SK-N-SH treated with all-trans-retinoic acid at 6 μM for 48 hours (cell line): ENCODE measurements around the gene PIGU.
"Not testable (repeated sequence)": the region's sequence is repeated elsewhere in the genome, so short reads cannot be mapped to it uniquely, and the experiment has no call there.

Experiments used
- ATAC-seq: fragments of 200-7000 bp; cut with Tn5 transposase; 3 replicates; pipeline ENCODE4 v1.9.1; 2020; ENCODE audit warnings: mild to moderate bottlenecking, moderate library complexity
- ARNTL ChIP-seq: fragments of 450-650 bp; formaldehyde crosslinking; IDR thresholded peaks from 2 replicates; pipeline ENCODE4 v1.5.0; 2020; ENCODE audit warnings: low read depth, mild to moderate bottlenecking, moderate library complexity, borderline replicate concordance
- BACH2 ChIP-seq: fragments of 250-450 bp; sonication (Bioruptor Pico); IDR thresholded peaks from 2 replicates; pipeline ENCODE4 v1.9.0; 2021; ENCODE audit warnings: mild to moderate bottlenecking, borderline replicate concordance
- CSDC2 ChIP-seq: fragments of 250-450 bp; sonication (Bioruptor Pico); IDR thresholded peaks from 2 replicates; pipeline ENCODE4 v1.5.0; 2020; ENCODE audit warnings: mild to moderate bottlenecking, moderate library complexity
- ESRRG ChIP-seq: fragments of 250-450 bp; sonication (Bioruptor Pico); IDR thresholded peaks from 2 replicates; pipeline ENCODE4 v1.6.1; 2021; ENCODE audit warnings: mild to moderate bottlenecking
- GLIS3 ChIP-seq: fragments of 250-450 bp; sonication (Bioruptor Pico); IDR thresholded peaks from 2 replicates; pipeline ENCODE4 v1.5.0; 2020; ENCODE audit warnings: mild to moderate bottlenecking, moderate library complexity
- ISL1 ChIP-seq: fragments of 250-450 bp; sonication (Bioruptor Pico); IDR thresholded peaks from 2 replicates; pipeline ENCODE4 v2.1.2; 2022; ENCODE audit warnings: mild to moderate bottlenecking, moderate library complexity
- OSR1 ChIP-seq: fragments of 250-450 bp; sonication (Bioruptor Pico); IDR thresholded peaks from 2 replicates; pipeline ENCODE4 v1.8.0; 2022; ENCODE audit warnings: moderate library complexity, mild to moderate bottlenecking, inconsistent platforms
- PPARA ChIP-seq: fragments of 250-450 bp; sonication (Bioruptor Pico); IDR thresholded peaks from 2 replicates; pipeline ENCODE4 v1.5.0; 2020; ENCODE audit warnings: mild to moderate bottlenecking, borderline replicate concordance
- RARB ChIP-seq: fragments of 250-450 bp; sonication (Bioruptor Pico); IDR thresholded peaks from 2 replicates; pipeline ENCODE4 v1.8.0; 2021; ENCODE audit warnings: mild to moderate bottlenecking, moderate library complexity
- SNAI2 ChIP-seq: fragments of 250-450 bp; sonication (Bioruptor Pico); IDR thresholded peaks from 2 replicates; pipeline ENCODE4 v1.5.0; 2020; ENCODE audit warnings: mild to moderate bottlenecking, moderate library complexity
- TCF4 ChIP-seq: fragments of 250-450 bp; sonication (Bioruptor Pico); IDR thresholded peaks from 2 replicates; pipeline ENCODE4 v1.8.0; 2021; ENCODE audit warnings: mild to moderate bottlenecking, moderate library complexity, borderline replicate concordance
- TOX ChIP-seq: fragments of 250-450 bp; sonication (Bioruptor Pico); IDR thresholded peaks from 2 replicates; pipeline ENCODE4 v1.8.0; 2021; ENCODE audit warnings: mild to moderate bottlenecking, moderate library complexity, borderline replicate concordance
- ZC3H10 ChIP-seq: fragments of 250-450 bp; sonication (Bioruptor Pico); IDR thresholded peaks from 2 replicates; pipeline ENCODE4 v1.5.1; 2021; ENCODE audit warnings: mild to moderate bottlenecking, moderate library complexity
- ZFP3 ChIP-seq: fragments of 250-450 bp; sonication (Bioruptor Pico); IDR thresholded peaks from 2 replicates; pipeline ENCODE4 v1.5.0; 2020; ENCODE audit warnings: mild to moderate bottlenecking, moderate library complexity
- ZFP30 ChIP-seq: fragments of 450-650 bp; formaldehyde crosslinking; IDR thresholded peaks from 2 replicates; pipeline ENCODE4 v1.5.0; 2022; ENCODE audit warnings: mild to moderate bottlenecking, moderate library complexity
- ZNF565 ChIP-seq: fragments of 450-650 bp; formaldehyde crosslinking; conservative IDR thresholded peaks from 2 replicates; pipeline ENCODE4 v1.5.0; 2020; ENCODE audit warnings: low read depth, mild to moderate bottlenecking, moderate library complexity
- ZNF70 ChIP-seq: fragments of 450-650 bp; formaldehyde crosslinking; IDR thresholded peaks from 2 replicates; pipeline ENCODE4 v1.5.0; 2020; ENCODE audit warnings: mild to moderate bottlenecking, moderate library complexity
- ZNF8 ChIP-seq: fragments of 450-650 bp; formaldehyde crosslinking; IDR thresholded peaks from 2 replicates; pipeline ENCODE4 v1.5.0; 2020; ENCODE audit warnings: mild to moderate bottlenecking, moderate library complexity
- TF ChIP-seq, protein P1 (sequence below): fragments of 250-450 bp; sonication (Bioruptor Pico); IDR thresholded peaks from 2 replicates; pipeline ENCODE4 v1.5.1; 2021; ENCODE audit warnings: mild to moderate bottlenecking, moderate library complexity
- TF ChIP-seq, protein P2 (sequence below): fragments of 250-450 bp; sonication (Bioruptor Pico); IDR thresholded peaks from 2 replicates; pipeline ENCODE4 v1.8.0; 2020; ENCODE audit warnings: mild to moderate bottlenecking, moderate library complexity, borderline replicate concordance
- TF ChIP-seq, protein P3 (sequence below): fragments of 250-450 bp; sonication (Bioruptor Pico); IDR thresholded peaks from 2 replicates; pipeline ENCODE4 v1.5.1; 2020; ENCODE audit warnings: low read depth, mild to moderate bottlenecking, moderate library complexity
- TF ChIP-seq, protein P4 (sequence below): fragments of 250-450 bp; sonication (Bioruptor Pico); IDR thresholded peaks from 2 replicates; pipeline ENCODE4 v1.5.0; 2020; ENCODE audit warnings: mild to moderate bottlenecking, moderate library complexity
- TF ChIP-seq, protein P5 (sequence below): fragments of 250-450 bp; sonication (Bioruptor Pico); IDR thresholded peaks from 2 replicates; pipeline ENCODE4 v1.8.0; 2021; ENCODE audit warnings: low read depth, mild to moderate bottlenecking, moderate library complexity, borderline replicate concordance

PIGU gene

DNA sequence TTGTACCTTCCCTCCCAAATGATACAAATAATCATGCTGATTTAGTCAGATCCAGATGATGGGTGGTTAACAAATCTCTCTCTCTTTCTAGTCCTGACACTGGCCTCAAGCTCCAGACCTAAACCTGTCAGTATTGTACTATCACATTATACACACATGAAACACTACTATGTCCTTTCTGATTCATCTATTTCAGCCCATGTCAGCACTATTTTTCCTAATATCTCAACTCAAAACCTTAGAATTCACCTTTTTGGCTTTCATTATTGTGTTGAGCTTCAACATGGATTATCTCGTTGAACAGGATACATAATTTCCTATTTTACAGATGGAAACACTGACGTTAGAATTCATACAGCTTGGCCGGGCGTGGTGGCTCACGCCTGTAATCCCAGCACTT, 3.5 kb downstream of the PIGU start:
- ATAC-seq: no peak
- TF ChIP-seq ZNF70: no peak
- TF ChIP-seq ZNF8 (CRISPR knock-in tag): no peak

DNA sequence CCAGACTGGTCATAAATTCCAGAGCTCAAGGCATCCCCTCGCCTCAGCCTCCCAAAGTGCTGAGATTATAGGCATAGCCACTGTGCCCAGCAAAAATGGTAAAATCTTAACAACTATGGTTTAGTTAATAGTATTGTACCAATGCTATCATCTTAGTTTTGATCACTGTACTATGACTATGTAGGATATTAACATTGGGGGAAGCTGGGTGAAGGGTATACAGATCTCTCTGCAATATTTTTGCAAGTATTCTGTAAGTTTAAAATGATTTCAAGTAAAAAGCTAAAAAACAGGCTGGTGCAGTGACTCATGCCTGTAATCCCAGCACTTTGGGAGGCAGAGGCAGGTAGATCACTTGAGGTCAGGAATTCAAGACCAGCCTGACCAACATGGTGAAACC, 7.8 kb downstream of the PIGU start:
- TF ChIP-seq, protein P1, sequence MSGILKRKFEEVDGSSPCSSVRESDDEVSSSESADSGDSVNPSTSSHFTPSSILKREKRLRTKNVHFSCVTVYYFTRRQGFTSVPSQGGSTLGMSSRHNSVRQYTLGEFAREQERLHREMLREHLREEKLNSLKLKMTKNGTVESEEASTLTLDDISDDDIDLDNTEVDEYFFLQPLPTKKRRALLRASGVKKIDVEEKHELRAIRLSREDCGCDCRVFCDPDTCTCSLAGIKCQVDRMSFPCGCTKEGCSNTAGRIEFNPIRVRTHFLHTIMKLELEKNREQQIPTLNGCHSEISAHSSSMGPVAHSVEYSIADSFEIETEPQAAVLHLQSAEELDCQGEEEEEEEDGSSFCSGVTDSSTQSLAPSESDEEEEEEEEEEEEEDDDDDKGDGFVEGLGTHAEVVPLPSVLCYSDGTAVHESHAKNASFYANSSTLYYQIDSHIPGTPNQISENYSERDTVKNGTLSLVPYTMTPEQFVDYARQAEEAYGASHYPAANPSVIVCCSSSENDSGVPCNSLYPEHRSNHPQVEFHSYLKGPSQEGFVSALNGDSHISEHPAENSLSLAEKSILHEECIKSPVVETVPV (CRISPR knock-in tag): no peak
- TF ChIP-seq ESRRG (CRISPR knock-in tag) (no peak), RARB (CRISPR knock-in tag) (no peak), PPARA (no peak), ZFP3 (CRISPR knock-in tag) (no peak), ISL1 (CRISPR knock-in tag) (no peak), ARNTL (CRISPR knock-in tag) (no peak), ZNF70 (no peak), CSDC2 (no peak), BACH2 (CRISPR knock-in tag) (no peak)
- TF ChIP-seq, protein P2, sequence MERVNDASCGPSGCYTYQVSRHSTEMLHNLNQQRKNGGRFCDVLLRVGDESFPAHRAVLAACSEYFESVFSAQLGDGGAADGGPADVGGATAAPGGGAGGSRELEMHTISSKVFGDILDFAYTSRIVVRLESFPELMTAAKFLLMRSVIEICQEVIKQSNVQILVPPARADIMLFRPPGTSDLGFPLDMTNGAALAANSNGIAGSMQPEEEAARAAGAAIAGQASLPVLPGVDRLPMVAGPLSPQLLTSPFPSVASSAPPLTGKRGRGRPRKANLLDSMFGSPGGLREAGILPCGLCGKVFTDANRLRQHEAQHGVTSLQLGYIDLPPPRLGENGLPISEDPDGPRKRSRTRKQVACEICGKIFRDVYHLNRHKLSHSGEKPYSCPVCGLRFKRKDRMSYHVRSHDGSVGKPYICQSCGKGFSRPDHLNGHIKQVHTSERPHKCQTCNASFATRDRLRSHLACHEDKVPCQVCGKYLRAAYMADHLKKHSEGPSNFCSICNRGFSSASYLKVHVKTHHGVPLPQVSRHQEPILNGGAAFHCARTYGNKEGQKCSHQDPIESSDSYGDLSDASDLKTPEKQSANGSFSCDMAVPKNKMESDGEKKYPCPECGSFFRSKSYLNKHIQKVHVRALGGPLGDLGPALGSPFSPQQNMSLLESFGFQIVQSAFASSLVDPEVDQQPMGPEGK (CRISPR knock-in tag): no peak
- TF ChIP-seq, protein P3, sequence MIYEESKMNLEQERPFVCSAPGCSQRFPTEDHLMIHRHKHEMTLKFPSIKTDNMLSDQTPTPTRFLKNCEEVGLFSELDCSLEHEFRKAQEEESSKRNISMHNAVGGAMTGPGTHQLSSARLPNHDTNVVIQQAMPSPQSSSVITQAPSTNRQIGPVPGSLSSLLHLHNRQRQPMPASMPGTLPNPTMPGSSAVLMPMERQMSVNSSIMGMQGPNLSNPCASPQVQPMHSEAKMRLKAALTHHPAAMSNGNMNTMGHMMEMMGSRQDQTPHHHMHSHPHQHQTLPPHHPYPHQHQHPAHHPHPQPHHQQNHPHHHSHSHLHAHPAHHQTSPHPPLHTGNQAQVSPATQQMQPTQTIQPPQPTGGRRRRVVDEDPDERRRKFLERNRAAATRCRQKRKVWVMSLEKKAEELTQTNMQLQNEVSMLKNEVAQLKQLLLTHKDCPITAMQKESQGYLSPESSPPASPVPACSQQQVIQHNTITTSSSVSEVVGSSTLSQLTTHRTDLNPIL (CRISPR knock-in tag): no peak
- TF ChIP-seq, protein P4, sequence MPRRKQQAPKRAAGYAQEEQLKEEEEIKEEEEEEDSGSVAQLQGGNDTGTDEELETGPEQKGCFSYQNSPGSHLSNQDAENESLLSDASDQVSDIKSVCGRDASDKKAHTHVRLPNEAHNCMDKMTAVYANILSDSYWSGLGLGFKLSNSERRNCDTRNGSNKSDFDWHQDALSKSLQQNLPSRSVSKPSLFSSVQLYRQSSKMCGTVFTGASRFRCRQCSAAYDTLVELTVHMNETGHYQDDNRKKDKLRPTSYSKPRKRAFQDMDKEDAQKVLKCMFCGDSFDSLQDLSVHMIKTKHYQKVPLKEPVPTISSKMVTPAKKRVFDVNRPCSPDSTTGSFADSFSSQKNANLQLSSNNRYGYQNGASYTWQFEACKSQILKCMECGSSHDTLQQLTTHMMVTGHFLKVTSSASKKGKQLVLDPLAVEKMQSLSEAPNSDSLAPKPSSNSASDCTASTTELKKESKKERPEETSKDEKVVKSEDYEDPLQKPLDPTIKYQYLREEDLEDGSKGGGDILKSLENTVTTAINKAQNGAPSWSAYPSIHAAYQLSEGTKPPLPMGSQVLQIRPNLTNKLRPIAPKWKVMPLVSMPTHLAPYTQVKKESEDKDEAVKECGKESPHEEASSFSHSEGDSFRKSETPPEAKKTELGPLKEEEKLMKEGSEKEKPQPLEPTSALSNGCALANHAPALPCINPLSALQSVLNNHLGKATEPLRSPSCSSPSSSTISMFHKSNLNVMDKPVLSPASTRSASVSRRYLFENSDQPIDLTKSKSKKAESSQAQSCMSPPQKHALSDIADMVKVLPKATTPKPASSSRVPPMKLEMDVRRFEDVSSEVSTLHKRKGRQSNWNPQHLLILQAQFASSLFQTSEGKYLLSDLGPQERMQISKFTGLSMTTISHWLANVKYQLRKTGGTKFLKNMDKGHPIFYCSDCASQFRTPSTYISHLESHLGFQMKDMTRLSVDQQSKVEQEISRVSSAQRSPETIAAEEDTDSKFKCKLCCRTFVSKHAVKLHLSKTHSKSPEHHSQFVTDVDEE (CRISPR knock-in tag): no peak
- TF ChIP-seq, protein P5, sequence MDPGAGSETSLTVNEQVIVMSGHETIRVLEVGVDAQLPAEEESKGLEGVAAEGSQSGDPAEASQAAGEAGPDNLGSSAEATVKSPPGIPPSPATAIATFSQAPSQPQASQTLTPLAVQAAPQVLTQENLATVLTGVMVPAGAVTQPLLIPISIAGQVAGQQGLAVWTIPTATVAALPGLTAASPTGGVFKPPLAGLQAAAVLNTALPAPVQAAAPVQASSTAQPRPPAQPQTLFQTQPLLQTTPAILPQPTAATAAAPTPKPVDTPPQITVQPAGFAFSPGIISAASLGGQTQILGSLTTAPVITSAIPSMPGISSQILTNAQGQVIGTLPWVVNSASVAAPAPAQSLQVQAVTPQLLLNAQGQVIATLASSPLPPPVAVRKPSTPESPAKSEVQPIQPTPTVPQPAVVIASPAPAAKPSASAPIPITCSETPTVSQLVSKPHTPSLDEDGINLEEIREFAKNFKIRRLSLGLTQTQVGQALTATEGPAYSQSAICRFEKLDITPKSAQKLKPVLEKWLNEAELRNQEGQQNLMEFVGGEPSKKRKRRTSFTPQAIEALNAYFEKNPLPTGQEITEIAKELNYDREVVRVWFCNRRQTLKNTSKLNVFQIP (CRISPR knock-in tag): no peak
- ATAC-seq: no peak

DNA sequence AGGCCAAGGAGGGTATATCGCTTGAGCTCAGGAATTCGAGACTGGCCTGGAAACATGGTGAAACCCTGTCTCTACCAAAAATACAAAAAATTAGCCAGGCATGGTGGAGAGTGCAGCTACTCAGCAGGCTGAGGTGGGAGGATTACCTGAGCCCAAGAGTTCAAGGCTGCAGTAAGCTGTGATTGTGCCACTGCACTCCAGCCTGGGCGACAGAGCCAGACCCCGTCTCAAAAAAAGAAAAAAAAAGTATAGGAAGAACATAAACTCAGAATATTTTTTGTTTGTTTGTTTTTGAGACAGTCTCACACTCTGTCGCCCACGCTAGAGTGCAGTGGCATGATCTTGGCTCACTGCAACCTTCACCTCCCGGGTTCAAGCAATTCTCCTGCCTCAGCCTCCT, 12.1 kb downstream of the PIGU start:
- ATAC-seq: not testable (repeated sequence)

DNA sequence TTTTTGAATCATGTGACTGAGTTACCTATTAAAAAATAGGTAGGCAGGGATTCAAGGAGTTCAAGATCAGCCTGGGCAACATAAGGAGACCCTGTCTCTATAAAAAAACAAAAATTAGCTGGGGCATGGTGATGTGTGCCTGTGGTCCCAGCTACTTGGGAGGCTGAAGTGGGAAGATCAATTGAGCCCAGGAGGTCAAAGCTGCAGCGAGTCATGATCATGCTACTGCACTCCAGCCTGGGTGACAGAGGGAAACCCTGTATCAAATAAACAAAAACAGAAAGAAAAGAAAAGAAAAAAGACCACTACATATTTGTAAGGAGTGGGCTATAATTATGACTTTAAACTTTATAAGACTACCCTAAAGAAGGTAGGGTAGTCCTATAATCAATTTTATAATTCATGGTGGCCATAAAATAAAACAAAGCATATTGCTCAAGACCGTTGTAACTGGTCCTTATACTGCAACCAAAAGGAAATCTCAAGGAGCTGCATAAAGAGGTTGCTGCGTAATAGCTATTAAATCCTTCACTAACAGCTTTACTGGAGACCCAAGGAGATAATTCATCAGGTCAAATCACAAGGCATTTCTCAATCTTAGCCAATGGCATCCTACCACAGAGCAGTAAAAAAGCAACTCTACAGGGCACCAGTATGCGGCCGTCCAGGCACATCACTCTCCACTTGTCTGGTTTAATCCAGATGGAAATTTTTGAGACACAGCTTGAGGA, 13.5 kb downstream of the PIGU start:
- TF ChIP-seq ZNF70: no peak
- no peak for TF ChIP-seq ZFP3 (CRISPR knock-in tag)
- no peak for TF ChIP-seq ZFP30
- no peak for TF ChIP-seq TOX (CRISPR knock-in tag)
- TF ChIP-seq GLIS3 (CRISPR knock-in tag): no peak
- TF ChIP-seq ZNF565 (CRISPR knock-in tag): no peak
- TF ChIP-seq OSR1: no peak
- TF ChIP-seq ESRRG (CRISPR knock-in tag): no peak
- TF ChIP-seq, protein P5 (CRISPR knock-in tag): no peak
- TF ChIP-seq TCF4 (CRISPR knock-in tag): no peak
- no peak for TF ChIP-seq RARB (CRISPR knock-in tag)
- no peak for TF ChIP-seq ZNF8 (CRISPR knock-in tag)
- TF ChIP-seq CSDC2: no peak
- no peak for TF ChIP-seq BACH2 (CRISPR knock-in tag)
- no peak for TF ChIP-seq ARNTL (CRISPR knock-in tag)
- no peak for TF ChIP-seq SNAI2 (CRISPR knock-in tag)
- no peak for TF ChIP-seq ISL1 (CRISPR knock-in tag)
- TF ChIP-seq ZC3H10 (CRISPR knock-in tag): no peak
- no peak for TF ChIP-seq PPARA

DNA sequence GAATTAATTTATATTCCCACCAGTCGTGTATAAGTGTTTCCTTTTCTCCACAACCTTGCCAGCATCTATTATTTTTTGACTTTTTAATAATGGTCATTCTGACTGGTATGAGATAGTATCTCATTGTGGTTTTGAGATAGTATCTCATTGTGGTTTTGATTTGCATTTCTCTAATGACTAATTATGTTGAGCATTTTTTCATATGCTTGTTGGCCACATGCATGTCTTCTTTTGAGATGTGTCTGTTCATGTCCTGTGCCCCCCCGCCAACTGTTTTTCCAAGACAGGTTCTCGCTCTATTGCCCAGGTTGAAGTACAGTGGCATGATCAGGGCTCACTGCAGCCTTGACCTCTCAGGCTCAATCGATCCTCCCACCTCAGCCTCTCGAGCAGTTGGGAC, 15.1 kb downstream of the PIGU start:
- ATAC-seq: not testable (repeated sequence)

More for the DNA sequence above, 13.5 kb downstream of the PIGU start:
- ATAC-seq: no peak

DNA sequence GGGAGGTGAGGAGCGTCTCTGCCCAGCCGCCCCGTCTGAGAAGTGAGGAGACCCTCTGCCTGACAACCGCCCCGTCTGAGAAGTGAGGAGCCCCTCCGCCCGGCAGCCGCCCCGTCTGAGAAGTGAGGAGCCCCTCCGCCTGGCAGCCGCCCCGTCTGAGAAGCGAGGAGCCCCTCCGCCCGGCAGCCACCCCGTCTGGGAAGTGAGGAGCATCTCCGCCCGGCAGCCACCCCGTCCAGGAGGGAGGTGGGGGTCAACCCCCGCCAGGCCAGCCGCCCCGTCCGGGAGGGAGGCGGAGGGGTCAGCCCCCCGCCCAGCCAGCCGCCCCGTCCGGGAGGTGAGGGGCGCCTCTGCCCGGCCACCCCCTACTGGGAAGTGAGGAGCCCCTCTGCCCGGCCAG, 18.2 kb downstream of the PIGU start:
- not testable (repeated sequence) for ATAC-seq
